Measurements from ENCODE around the gene COL16A1.
A peak's percentile ranks its signal among the peaks of the same experiment; 100 is the strongest.

The COL16A1 gene

DNA sequence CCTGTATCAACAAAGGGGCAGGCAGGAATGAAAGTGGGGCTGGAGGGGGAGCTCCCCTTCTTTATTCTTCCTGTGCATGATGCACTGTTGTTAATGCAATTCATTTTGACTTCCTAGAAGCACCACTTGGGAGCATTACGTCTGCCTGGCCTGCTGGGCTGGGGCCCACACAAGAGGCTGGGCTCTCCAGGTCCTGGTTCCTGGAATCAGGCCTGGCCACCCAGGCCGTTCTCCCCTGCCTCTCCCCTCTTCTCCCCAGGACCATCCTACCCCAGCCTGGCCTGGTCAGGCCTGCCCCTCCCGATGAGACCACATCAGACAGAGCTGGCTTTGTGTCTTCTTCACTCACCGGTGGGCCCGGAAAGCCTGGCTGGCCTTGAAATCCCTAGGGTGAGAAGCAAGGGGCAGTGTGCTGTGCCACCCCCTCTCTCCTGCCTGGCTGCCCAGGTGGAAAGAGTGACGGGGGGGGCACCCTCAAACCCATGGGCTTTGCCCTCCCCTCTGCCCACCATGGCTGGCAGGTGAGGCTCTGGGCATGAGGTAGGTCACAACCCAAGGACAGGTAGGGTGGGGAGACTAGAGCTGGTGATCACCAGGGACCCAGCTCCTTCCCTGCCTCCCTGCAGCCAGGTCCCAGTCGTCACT is 38.5 kb downstream of the COL16A1 start:
- no peak overlapping the region for H3K9ac ChIP-seq
- no peak overlapping the region for H2AFZ ChIP-seq
- no peak overlapping the region for H3K4me3 ChIP-seq (ENCODE audit: low read depth, low read length)
- TF ChIP-seq, protein P1, sequence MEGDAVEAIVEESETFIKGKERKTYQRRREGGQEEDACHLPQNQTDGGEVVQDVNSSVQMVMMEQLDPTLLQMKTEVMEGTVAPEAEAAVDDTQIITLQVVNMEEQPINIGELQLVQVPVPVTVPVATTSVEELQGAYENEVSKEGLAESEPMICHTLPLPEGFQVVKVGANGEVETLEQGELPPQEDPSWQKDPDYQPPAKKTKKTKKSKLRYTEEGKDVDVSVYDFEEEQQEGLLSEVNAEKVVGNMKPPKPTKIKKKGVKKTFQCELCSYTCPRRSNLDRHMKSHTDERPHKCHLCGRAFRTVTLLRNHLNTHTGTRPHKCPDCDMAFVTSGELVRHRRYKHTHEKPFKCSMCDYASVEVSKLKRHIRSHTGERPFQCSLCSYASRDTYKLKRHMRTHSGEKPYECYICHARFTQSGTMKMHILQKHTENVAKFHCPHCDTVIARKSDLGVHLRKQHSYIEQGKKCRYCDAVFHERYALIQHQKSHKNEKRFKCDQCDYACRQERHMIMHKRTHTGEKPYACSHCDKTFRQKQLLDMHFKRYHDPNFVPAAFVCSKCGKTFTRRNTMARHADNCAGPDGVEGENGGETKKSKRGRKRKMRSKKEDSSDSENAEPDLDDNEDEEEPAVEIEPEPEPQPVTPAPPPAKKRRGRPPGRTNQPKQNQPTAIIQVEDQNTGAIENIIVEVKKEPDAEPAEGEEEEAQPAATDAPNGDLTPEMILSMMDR (IDR thresholded peaks at IDR 0.05): no peak
- H3K79me2 ChIP-seq: no peaks in the 10 kb centered on the region
- H3K27me3 ChIP-seq (ENCODE audit: control insufficient read depth, insufficient read depth, low read length): no peaks in the 10 kb centered on the region
- H3K4me1 ChIP-seq: peaks cover 11% of the 10 kb centered on the region
- no peaks in the 10 kb centered on the region for H3K9me3 ChIP-seq (ENCODE audit: control insufficient read depth, low read length)
- no peaks in the 10 kb centered on the region for H3K36me3 ChIP-seq (ENCODE audit: control insufficient read depth, insufficient read depth, low read length)
- no peak overlapping the region for H3K27ac ChIP-seq
- H3K4me2 ChIP-seq (ENCODE audit: low read length): no peak overlapping the region

DNA sequence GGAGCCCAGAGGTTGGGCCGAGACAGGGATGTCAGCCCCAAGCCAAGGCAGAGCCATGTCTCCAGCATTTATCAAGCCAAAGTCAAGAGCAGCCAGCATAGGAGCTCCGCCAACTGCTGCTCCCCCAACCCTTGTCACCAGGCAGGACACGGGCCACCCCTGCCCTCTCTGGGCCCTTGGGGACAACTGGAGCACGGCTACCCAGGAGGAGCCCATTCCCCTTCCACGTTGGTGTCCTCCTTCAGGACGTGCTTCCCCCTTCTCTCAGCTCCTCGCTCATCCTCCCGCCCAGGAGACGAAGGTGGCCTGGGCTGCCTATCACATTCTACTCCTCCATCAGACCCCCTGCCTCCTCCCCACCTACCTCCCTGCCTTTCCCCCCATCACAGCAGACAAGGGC is 39.3 kb downstream of the COL16A1 start:
- Histone ChIP-seq H3K9me3 (ENCODE audit: control insufficient read depth, low read length) (no peaks in the 10 kb centered on the region), H3K27me3 (ENCODE audit: control insufficient read depth, insufficient read depth, low read length) (no peaks in the 10 kb centered on the region), H3K79me2 (no peaks in the 10 kb centered on the region), H3K4me1 (peaks cover 3% of the 10 kb centered on the region), H2AFZ (no peak overlapping the region), H3K27ac (no peak overlapping the region), H3K9ac (no peak overlapping the region), H3K4me3 (ENCODE audit: low read depth, low read length) (no peak overlapping the region), H3K4me2 (ENCODE audit: low read length) (no peak overlapping the region), H3K36me3 (ENCODE audit: control insufficient read depth, insufficient read depth, low read length) (no peaks in the 10 kb centered on the region)
- TF ChIP-seq, protein P1 (IDR thresholded peaks at IDR 0.05): no peak

DNA sequence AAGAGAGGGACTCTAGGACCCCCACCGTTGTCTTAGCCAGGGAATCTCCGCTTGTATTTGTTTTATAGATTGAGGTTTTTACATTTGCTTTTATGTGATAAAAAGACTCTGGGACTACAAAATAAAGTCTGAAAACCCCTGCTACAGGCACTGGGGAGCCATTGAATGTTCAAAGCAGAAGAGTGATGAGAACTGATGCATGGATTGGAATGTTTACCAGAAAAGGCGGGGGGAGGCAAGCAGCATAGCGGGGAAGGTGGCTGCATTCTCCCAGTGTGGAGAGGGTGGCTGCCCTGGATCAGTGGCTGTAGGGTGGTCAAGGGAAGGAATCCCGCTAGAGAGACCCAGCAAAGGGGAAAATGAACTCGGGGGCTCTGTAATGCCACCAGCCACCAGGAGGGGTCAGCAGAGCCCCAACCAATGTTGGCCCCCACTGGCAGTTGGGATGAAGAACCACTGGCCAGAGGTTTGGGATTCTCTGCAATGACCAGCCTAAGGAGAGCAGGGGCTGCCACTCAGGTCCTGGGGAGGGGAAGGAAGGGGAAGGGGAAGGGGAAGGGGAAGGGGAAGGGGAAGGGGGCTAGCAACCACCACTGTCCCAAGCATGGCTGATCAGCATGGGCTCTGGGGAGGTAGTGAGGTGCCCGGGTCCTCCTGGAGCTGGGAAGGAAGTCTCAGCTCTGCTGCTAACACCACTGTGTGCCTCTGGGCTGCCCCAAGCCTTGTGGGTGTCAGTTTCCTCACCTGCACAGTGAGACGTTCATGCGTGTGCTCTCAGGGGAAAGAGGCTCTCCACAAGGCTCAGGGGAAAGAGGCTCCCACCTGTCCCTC is 40.0 kb downstream of the COL16A1 start:
- H3K9me3 ChIP-seq (ENCODE audit: control insufficient read depth, low read length): no peaks in the 10 kb centered on the region
- no peaks in the 10 kb centered on the region for H3K36me3 ChIP-seq (ENCODE audit: control insufficient read depth, insufficient read depth, low read length)
- no peak overlapping the region for H3K4me3 ChIP-seq (ENCODE audit: low read depth, low read length)
- H3K27ac ChIP-seq: no peak overlapping the region
- TF ChIP-seq, protein P1 (IDR thresholded peaks at IDR 0.05): peak; percentile 86
- H3K4me2 ChIP-seq (ENCODE audit: low read length): no peak overlapping the region
- no peak overlapping the region for H2AFZ ChIP-seq
- no peaks in the 10 kb centered on the region for H3K4me1 ChIP-seq
- H3K9ac ChIP-seq: no peak overlapping the region
- H3K27me3 ChIP-seq (ENCODE audit: control insufficient read depth, insufficient read depth, low read length): no peaks in the 10 kb centered on the region
- H3K79me2 ChIP-seq: no peaks in the 10 kb centered on the region

DNA sequence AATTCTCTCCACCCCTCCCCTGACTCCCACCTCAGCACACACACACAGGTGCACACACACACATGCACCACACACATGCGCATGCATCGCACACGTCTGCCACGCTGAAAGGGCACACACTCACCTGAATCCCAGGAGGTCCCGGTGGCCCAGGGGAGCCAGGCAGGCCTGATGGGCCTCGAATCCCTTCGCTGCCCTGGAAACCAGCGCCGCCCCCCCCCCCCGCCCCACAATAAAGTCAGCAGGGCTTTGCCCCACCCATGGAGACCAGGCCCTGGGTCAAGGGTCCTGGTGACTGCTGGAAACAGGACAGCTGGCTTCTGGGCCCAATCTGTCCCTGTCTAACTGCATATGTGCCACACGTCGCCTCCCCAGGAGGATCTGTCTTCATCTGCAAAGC is 41.4 kb downstream of the COL16A1 start:
- Histone ChIP-seq H3K36me3 (ENCODE audit: control insufficient read depth, insufficient read depth, low read length) (no peaks in the 10 kb centered on the region), H3K4me3 (ENCODE audit: low read depth, low read length) (no peak overlapping the region), H3K27ac (no peak overlapping the region), H3K9me3 (ENCODE audit: control insufficient read depth, low read length) (no peaks in the 10 kb centered on the region), H3K27me3 (ENCODE audit: control insufficient read depth, insufficient read depth, low read length) (no peaks in the 10 kb centered on the region), H3K9ac (no peak overlapping the region), H2AFZ (no peak overlapping the region), H3K79me2 (no peaks in the 10 kb centered on the region), H3K4me2 (ENCODE audit: low read length) (no peak overlapping the region), H3K4me1 (no peaks in the 10 kb centered on the region)
- TF ChIP-seq, protein P1 (IDR thresholded peaks at IDR 0.05): no peak
